Epithelial cell of esophagus (primary cell): ENCODE results near the gene ADRM1.
A peak's percentile ranks its signal among the peaks of the same experiment; 100 is the strongest.

Source experiments
- DNase-seq: peaks from one replicate; pipeline ENCODE4 v3.0.0; 2010; ENCODE audit warnings: low read depth
- H3K4me3 ChIP-seq: 2 replicates; pipeline ENCODE4 v1.5.1; 2011; ENCODE audit warnings: mild to moderate bottlenecking, low read length, control low read depth
- CTCF ChIP-seq: IDR thresholded peaks from 2 replicates; pipeline ENCODE4 v1.5.1; 2011; ENCODE audit warnings: low read depth, mild to moderate bottlenecking, low read length, control low read depth, inconsistent platforms; ENCODE audit not compliant: insufficient read depth; ENCODE audit errors: missing control alignments

ADRM1 gene

GRCh38 chr20:62285151-62285550 lies 17.6 kb upstream of the ADRM1 start:
- no peak for TF ChIP-seq CTCF
- no peak overlapping the region for H3K4me3 ChIP-seq
- no peak for DNase-seq

- DNase-seq, result no peak
- no peak for TF ChIP-seq CTCF
- H3K4me3 ChIP-seq, result no peak overlapping the region
These were observed 17.1 kb upstream of the ADRM1 start for GRCh38 chr20:62285722-62286121.

GRCh38 chr20:62286493-62287064 lies 16.2 kb upstream of the ADRM1 start:
- no peak for DNase-seq
- no peak overlapping the region for H3K4me3 ChIP-seq
- TF ChIP-seq CTCF, result no peak

GRCh38 chr20:62287129-62287528 lies 15.7 kb upstream of the ADRM1 start:
- no peak for DNase-seq
- TF ChIP-seq CTCF, result no peak
- H3K4me3 ChIP-seq, result no peak overlapping the region

- TF ChIP-seq CTCF, result no peak
- H3K4me3 ChIP-seq, result no peak overlapping the region
- DNase-seq, result peak; percentile 56
These were observed 14.8 kb upstream of the ADRM1 start for GRCh38 chr20:62287759-62288534.

GRCh38 chr20:62288535-62289105 lies 14.2 kb upstream of the ADRM1 start:
- no peak overlapping the region for H3K4me3 ChIP-seq
- no peak for DNase-seq
- TF ChIP-seq CTCF, result no peak
